Ishikawa (cell line): Measurements from ENCODE around the gene C22orf42.

Source experiments
- CEBPB ChIP-seq: IDR thresholded peaks from 2 replicates; pipeline ENCODE4 v1.6.1; 2012
- EGR1 ChIP-seq: IDR thresholded peaks from 2 replicates; pipeline ENCODE4 v1.6.1; 2012
- EP300 ChIP-seq: IDR thresholded peaks from 2 replicates; pipeline ENCODE4 v1.6.1; 2012; ENCODE audit warnings: borderline replicate concordance
- FOXM1 ChIP-seq: IDR thresholded peaks from 2 replicates; pipeline ENCODE4 v1.6.1; 2012; ENCODE audit warnings: low read depth, borderline replicate concordance
- RAD21 ChIP-seq: IDR thresholded peaks from 2 replicates; pipeline ENCODE4 v1.6.1; 2012; ENCODE audit warnings: low read depth
- TAF1 ChIP-seq: IDR thresholded peaks from 2 replicates; pipeline ENCODE4 v1.6.1; 2012; ENCODE audit warnings: low read depth, mild to moderate bottlenecking
- YY1 ChIP-seq: IDR thresholded peaks from 2 replicates; pipeline ENCODE4 v1.6.1; 2012; ENCODE audit warnings: low read depth
- ZBTB7A ChIP-seq: IDR thresholded peaks from 2 replicates; pipeline ENCODE4 v1.6.1; 2012; ENCODE audit warnings: low read depth
- TF ChIP-seq, protein P1 (sequence below): IDR thresholded peaks from 2 replicates; pipeline ENCODE4 v1.6.1; 2012
- TF ChIP-seq, protein P2 (sequence below): IDR thresholded peaks from 2 replicates; pipeline ENCODE4 v1.6.1; 2012; ENCODE audit warnings: low read depth, mild to moderate bottlenecking

GRCh38 chr22:32183625-32184024 is 24.5 kb upstream of the C22orf42 start:
- TF ChIP-seq TAF1 (no peak), FOXM1 (no peak), ZBTB7A (no peak), EP300 (no peak), YY1 (no peak), EGR1 (no peak), RAD21 (no peak), CEBPB (no peak)
- TF ChIP-seq, protein P1, sequence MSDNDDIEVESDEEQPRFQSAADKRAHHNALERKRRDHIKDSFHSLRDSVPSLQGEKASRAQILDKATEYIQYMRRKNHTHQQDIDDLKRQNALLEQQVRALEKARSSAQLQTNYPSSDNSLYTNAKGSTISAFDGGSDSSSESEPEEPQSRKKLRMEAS = no peak
- TF ChIP-seq, protein P2, sequence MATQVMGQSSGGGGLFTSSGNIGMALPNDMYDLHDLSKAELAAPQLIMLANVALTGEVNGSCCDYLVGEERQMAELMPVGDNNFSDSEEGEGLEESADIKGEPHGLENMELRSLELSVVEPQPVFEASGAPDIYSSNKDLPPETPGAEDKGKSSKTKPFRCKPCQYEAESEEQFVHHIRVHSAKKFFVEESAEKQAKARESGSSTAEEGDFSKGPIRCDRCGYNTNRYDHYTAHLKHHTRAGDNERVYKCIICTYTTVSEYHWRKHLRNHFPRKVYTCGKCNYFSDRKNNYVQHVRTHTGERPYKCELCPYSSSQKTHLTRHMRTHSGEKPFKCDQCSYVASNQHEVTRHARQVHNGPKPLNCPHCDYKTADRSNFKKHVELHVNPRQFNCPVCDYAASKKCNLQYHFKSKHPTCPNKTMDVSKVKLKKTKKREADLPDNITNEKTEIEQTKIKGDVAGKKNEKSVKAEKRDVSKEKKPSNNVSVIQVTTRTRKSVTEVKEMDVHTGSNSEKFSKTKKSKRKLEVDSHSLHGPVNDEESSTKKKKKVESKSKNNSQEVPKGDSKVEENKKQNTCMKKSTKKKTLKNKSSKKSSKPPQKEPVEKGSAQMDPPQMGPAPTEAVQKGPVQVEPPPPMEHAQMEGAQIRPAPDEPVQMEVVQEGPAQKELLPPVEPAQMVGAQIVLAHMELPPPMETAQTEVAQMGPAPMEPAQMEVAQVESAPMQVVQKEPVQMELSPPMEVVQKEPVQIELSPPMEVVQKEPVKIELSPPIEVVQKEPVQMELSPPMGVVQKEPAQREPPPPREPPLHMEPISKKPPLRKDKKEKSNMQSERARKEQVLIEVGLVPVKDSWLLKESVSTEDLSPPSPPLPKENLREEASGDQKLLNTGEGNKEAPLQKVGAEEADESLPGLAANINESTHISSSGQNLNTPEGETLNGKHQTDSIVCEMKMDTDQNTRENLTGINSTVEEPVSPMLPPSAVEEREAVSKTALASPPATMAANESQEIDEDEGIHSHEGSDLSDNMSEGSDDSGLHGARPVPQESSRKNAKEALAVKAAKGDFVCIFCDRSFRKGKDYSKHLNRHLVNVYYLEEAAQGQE = no peak
